Activated T-cell treated with anti-CD3 and anti-CD28 coated beads, Interleukin-2, amount 50 U/mL, for 48 hours (primary cell): ENCODE data around the gene TMEM53.
"Not testable (repeated sequence)": the region's sequence is repeated elsewhere in the genome, so short reads cannot be mapped to it uniquely, and the experiment has no call there.

ENCODE experiments used
- DNase-seq, 2 experiments: peaks; one replicate each; pipeline ENCODE4 v3.0.0-alpha.2; 2020

Gene TMEM53

DNA sequence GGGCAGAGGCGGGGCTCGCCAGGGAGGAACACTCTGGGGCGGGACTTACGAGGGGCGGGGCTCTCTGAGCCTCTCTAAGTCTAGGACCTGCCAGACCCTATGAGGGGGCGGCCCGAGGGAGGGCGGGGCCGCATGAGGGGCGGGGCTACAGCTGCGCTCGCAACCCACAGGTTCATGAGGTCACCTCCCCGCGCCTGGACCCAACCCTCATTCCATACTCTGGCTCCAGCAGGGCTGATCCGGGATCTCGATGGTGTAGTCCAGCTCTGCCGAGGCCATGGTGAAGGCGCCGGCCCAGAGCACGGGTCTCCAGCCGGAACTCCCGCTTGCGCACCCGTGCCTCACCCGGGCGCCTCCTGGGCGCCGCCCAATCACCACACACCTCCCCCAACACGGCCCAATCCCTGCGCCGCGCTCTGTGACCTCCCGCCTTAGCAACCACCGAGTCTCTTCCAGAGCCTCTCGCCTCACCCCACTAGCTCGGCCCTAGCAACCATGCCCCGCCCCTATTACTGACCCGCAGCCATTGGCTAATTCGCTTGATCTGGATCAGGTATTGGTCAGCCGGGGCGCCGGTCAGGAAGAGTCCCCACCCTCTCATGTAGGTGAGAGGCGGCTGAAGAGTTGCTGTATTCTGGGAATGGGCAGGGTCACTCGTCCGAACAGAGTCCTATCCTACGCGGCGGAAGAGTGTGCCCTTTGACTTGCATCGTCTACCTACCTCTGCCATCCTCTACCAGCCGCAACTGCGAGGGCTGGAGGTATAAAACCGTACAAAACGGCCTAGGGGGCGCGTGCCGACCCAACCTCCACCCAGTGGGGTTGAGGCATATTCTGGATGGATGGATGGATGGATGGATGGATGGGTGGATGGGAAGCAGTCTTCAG, at the start of gene TMEM53, which contains the start of gene ARMH1:
TMEM53 (minus strand) TSS at position 369 of the 888 bp plus-strand sequence; CDS start at position 279, 90 bp downstream.
ARMH1 (plus strand) TSS at position 602 of the 888 bp plus-strand sequence. CDS start 14,984 bp downstream, outside the sequence.
- peak; percentile 98 for DNase-seq

DNA sequence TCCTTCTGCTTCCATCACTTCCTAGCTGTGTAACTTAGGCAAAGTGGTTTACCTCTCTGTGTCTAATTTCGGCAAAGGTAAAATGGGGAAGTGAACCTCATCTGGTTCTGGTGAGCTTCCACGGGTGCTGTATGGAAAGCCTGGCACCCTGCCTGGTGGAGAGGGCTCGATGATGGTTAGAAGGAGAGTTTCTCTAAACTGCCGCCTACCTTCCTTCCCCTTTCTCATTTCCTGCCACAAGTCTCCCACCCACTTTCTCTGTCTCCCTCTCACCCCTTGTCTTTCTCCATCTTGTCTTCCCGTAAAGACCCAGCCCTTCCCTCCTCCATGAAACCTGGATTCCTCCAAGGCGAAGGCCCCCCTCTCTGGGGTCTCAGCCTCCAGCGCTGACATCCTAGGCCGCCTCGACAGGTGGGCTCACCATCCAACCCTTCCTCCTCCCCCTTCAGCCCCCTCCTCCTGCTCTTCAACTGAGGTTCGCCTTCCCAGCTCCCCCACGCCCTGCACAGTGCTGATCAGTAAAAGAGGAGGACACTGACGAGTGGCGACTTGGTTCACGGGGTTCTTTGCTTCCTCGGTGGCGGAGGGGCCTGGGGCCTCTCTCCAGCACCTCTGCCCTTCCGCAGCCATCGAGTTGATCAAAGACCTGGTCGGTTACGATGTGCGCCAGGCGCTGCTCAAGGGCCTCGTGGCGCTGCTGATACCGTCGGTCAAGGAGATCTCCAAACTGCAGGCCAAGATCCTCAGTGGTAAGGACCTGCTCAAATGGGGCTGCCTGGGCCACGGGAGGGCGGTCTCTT, 49.4 kb upstream of the TMEM53 start:
- DNase-seq = peak; percentile 70 to 76

DNA sequence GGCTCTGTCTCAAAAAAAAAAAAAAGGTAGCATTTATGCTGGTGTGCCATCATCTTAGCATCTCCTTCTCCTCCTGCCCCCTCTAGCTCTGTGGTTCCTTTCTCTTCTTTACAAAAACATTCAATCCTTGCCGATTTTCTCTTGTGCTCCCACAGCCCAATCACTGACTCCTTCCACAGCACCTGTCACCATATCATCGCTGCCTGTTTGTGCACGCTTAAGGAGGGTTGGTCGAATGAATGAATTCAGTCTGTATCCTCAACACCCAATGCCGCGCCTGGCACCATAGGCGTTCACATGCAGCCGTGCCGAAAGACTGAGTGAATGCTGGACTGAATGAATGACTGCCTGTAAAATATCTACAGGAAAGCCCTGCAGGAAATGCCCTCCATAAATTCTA, 48.8 kb upstream of the TMEM53 start:
- DNase-seq = peak; percentile 64 to 67

DNA sequence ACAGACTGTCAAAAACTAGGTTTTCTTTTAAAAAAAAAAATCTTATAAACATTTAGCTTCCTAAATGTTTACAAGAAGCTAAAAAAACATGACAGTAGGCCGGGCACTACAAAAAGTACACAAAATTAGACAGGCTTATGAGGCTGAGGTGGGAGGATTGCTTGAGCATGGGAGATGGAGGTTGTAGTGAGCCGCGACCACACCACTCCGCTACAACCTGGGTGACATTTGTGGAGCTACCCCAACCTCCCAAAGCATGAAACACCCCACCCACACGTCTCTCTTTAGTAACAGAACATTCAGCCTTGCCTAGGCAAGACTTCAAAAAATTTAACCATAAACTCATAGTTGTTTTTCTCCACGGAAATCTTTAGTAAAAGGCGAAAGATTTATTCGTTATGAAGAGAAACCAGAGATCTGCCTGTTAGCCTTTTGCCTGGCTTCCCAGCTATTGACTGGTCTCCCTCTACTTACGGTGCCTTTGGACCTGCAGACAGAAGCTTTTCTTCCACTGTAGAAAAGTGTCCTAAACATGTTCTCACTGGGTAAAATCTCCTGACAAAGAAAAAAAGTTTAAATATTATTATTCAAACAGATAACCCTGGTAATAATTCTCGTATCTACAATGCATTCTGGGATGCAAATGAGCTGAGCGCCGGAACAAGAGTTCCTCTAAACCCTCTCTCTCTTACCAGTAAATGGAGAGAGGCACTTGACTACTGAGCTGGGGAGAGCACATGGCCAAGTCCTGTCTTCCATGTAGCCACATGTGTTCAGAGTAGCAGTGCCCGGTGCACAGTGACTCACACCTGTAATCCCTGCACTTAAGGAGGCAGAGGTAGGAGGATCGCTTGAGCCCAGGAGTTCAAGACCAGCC, 47.4 kb upstream of the TMEM53 start:
- DNase-seq = peak; percentile 77 to 83

DNA sequence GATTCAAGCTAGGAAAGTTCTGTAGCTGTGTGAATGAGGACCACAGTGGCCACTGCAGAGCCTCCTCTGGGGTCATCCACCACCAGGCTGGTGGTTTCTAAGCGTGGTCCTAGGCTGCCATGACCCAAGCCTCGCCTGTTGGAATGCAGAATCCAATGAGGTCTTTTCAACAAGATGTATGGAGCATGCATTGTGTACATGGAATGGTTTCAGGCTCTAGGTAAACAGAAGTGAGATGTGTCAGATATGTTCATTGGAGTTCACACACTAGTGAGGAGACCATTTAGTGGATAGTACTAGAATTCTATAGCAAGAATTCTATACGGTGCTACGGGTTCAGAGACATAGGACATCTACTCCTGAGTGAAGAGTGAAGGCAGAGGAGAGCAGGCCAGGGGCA, 46.0 kb upstream of the TMEM53 start:
- no peak for DNase-seq

DNA sequence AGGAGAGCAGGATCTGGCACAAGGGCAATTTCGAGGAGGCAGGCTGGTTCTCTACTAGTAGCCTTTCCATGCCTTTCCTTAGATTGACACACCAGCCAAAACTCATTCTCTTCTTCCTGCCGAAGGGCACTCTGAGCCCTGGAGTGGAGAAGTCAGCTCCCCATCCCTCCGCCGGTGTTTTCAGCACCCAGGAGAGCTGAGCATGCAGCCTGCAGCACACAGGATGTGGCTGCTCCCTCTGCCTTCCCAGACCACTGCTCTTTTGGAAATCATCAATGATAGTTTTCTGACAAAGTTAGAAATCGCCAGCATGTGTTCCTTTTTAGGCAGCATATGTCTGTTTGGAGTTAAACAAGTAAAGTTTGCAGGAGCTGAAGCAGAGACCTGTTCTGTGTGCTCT, 45.0 kb upstream of the TMEM53 start:
- no peak for DNase-seq

DNA sequence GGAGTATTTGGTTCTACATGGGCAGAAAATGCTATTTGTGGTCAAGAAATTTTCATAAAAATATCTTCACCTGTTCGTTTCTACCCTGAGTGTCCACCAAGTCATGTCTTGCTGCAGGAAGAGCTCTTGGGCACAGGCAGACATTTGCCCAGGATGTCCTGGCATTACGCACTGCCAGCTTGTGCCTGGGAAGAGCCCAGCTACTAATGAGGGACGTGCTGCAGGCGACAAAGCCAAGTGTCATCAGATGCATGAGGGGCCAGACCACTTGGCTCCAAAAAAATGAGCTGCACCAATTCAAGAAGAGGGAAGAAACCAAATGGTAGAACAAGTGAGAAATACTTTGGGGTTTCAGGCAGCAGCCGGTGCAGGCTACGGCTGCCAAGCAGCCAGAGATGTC, 43.8 kb upstream of the TMEM53 start:
- no peak for DNase-seq

DNA sequence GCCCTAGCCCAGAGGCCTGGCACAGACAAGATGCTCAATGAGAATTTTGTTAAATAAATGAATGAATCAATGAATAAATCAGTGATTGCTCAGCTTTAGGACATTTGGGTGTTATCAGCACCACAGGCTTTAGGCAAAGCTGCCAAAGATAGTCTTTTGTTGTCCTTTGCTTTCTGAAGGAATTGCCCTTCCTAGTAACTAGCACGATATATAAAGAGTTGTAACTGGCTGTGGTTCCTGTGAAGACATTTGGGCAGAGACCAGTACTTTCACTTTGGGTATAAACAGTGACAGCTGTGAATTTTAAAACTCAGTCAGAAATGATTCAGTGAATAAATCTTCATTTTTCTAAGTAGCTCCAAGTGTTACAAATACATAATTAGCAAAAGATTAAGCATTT, 43.4 kb upstream of the TMEM53 start:
- no peak for DNase-seq

DNA sequence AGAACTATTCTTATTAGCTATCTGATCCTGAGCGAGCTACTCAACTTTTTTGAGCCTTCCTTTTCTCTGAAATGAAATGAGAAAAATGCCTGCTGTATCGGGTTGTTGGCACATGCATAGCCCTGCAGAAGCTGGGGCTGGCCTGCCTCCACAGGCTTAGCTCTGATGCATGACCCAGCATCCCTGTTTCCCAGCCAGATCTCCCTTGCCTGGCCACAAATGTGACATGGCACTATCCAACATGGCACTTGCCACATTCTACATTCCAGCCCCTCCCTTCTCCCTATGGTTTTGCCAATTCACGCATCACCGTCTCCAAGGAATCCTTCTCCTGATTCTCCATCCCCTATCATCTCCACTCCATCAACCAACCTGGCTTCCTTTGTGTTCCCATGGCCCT, 42.9 kb upstream of the TMEM53 start:
- no peak for DNase-seq

DNA sequence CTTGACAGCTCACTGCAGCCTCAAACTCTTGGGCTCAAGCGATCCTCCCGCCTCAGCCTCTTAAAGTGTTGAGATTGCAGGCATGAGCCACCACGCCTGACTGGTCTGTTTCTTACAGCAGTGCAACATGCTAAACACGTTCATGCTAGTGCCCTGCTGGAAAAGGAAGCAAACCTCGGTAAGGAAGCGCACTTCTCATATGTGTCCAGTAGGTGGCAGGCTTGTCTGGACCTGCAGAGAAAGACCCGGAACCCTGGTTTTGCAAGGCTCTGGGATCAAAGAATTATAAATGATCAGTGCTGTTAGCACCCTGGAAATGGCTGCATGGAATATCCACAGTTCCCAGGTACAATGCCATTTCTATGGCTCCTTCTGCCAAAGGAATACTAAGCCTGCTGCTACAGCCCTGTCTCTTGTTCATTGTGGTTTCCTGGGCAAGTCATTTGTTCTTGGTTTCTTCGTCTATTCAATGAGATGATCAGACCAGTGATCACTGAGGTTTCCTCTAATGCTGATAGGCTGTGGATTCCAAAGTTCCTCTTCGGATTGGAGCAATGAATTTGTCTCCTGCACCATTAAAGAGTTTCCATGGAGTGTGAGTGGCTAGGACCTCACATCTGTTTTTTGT, 40.8 kb upstream of the TMEM53 start:
- peak; percentile 74 to 80 for DNase-seq

DNA sequence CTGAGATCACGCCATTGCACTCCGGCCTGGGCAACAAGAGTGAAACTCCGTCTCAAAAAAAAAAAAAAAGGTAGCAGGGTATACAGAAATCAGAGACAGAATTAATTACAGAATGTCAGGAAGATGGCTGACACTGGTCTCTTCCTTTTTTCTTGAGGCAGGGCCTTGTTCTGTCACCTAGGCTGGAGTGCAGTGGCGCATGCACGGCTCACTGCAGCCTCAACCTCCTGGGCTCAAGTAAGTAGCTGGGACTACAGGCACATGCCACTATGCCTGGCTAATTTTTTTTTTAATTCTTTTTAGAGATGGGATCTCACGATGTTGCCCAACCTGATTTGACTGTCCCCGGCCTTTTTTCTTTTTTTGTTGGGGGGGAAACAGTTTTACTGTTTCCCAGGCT, 40.3 kb upstream of the TMEM53 start:
- DNase-seq = no peak

DNA sequence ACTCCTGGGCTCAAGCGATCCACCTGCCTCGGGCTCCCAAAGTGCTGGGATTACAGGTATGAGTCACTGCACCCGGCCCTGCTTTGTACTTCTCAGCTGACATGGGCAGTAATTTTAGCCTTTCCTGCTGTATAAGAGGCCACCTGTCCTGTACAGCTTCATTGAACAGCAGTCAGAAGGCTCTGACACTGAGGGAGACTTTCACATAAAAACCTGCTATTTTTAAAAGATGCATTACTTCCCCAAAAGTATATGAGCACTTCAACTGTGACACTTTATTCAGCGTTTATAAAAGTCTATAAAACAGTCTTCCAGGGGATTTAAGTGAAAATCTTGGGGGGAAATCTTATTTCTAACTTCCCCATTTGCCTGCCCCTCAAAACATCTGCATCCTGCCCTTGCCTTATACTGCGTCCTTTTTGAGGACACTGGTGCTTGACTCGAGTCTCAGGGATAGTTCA, 39.1 kb upstream of the TMEM53 start:
- DNase-seq = no peak

DNA sequence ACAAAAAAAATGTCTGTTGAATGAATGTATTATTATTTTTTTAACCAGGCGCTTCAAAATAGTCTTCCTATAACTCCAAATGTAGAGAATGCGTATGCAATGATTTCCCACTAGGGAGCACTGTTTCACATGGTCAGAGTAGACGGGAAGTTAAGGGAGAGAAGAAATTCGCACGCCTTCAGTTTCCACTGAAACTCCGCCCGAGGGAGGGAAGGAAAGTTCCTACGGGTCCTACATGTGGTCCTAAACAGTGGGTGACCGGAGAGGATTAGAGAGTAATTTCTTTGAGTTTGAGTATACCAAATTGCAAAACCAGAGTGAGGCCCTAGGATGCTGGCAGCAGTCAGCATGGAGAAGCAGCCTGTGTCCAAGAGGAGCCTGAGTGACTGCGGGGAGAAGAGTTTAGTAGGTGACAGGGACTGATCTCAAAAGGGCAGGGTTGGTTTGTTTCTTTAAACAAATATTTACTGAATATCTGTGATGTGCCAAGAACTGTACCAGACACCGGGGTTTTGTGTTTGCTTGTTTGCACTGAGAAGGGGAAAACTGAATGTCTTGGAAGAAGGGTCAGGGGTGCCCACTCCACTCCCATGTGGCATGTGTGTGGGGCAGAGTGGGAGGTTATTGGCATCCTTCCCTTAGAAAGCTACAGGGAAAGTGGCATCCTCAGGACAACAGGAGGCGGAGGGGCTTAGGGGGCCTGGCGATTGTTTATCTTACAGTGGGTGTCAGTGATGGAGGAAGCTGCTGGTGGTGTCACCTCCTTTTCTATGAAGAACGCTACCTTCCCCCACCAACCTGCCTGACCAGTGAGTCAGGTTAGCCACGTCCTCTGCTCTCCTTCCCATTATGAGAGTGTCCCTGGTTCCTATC, 33.9 kb upstream of the TMEM53 start:
- peak; percentile 45 to 47 for DNase-seq

DNA sequence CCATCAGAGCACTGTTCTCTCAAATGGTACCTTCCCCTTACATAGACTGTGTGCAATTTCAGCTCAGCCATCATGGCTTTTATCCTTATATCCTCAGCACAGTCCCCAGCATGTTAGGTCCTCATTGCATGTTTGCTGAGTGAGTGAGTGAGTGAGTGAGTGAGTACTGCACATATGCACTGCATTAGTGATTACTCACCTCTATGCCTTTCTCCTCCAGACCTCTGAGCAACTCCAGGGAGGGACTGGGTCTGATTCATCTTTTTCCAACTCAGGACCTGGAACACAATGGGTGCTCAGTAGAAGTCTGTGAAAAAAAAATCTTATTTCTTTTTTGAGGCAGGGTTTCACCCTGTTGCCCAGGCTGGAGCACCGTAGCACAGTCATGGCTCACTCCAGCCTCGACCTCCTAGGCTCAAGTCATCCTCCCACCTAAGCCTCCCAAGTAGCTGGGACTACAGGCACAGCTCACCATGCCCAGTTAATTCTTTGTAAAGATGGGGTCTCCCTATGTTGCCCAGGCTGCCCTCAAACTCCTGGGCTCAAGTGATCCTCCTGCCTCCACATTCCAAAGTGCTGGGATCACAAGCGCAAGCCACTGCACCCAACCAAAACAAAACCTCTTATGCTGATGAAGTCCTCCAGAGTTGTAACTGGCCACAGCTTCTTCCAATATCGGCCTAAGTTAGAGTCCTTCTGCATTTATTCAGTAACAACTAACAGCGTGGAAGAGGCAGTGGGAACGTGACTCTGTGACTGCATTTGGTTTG, 33.0 kb upstream of the TMEM53 start:
- DNase-seq = no peak

DNA sequence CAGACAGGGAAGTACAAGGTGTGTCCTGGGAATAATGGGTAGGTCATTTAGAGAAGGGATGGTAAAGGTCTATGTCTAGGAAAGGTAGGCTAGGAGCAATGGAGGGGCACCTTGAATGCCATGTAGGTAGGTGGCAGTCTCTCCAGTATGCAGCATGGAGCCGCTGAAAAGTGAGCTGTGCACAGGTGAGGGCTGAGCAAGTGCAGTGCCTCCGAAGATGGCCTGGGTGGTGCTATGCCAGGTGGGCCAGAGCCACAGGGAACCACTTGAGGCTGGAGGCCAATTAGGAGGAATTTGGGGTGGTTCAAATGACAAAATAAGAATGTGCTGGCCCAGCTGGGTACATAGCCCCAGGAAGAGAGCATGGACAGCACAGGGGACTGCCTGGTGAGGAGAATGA, 31.7 kb upstream of the TMEM53 start:
- no peak for DNase-seq

DNA sequence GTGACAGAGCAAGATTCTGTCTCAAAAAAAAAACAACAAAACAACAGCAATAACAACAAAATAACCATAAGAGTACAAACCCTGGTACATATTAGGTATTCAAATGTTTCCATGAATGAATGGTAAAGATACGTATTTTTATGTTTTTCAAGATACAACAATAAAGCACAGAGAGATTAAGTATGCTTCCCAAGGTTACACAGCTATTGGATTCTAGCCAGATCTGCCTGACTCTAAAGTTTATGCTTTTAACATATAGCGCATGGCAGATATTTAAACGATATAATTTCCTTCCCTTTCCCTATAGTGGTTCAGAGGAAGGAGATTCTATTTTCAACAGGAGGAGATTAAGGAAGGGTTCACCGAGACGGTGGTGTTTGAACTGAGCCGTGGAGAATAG, 31.2 kb upstream of the TMEM53 start:
- DNase-seq = no peak

DNA sequence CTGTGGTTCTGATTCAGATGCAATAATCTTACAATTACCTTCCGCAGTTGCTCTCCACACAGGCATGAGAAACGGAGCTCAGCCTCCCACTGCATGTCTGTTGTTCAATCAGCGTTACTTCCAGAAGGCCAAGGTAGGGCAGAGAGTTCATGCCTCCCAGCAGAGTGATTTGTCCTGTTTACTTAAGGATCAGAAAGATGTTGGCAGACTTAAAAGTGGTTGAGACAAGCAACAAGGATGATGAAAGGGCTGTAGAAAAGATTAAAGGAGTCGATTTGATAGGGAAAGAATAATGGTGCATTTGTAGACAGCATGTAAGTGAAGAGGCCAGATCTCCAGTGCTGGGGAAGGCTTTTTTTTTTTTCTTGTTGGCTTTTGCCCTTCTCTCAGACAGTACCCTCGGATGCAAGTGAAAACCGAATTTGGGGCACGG, 26.9 kb upstream of the TMEM53 start:
- no peak for DNase-seq

DNA sequence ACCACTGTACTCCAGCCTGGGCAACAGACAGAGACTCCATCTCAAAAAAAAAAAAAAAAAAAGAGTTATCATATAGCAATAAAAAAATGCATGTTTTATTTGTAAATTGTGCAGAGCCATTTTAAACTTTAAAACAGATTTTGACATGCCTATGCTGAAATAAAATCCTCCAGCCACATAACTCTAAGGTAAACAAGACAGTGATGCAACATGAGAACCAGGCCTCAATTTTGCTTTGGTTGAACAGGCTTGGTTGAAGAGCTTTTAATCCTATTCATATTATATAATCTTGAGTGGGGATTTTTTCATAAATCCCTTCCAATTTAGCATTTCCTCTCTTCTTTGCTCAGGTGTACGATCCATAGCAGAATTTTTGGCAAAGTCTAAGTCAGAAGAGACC, 26.3 kb upstream of the TMEM53 start:
- no peak for DNase-seq

DNA sequence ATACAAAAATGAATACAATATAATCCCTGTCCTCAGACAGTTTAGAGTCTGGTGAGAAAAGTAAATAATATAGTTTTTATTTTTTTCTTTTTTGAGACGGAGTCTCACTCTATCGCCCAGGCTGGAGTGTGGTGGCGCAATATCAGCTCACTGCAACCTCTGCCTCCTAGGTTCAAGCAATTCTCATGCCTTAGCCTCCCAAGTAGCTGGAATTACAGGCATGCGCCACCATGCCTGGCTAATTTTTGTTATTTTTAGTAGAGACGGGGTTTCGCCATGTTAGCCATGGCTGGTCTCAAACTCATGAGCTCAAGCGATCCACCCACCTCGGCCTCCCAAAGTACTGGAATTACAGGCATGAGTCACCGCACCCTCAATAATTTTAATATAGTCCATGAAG, 25.1 kb upstream of the TMEM53 start:
- not testable (repeated sequence) for DNase-seq

DNA sequence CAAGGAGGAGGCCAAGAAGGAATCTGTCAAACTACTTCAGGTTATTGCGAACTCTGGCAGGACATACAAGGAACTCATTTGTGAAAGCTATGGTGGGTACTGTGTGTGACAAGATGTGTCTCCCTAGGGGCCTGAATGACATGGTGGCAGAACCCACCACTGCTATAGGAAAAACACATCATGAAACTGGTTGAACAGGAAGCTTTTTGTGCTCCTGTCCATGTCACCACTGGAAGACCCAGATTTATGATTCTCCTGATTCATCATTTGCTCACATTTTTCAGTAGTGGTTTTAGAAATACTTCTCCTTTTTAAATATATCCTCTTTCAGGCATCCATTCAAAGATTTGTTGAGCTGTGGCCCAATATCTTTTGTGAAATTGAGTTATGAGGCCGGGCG, 23.9 kb upstream of the TMEM53 start:
- DNase-seq = no peak
